ENCODE measurements around the gene PON3.
"Not testable (repeated sequence)": the region's sequence is repeated elsewhere in the genome, so short reads cannot be mapped to it uniquely, and the experiment has no call there.

Gene PON3

GRCh38 chr7:95411666-95412065, 15.5 kb upstream of the PON3 start:
- DNase-seq (ENCODE audit: low spot score), result no peak

DNA sequence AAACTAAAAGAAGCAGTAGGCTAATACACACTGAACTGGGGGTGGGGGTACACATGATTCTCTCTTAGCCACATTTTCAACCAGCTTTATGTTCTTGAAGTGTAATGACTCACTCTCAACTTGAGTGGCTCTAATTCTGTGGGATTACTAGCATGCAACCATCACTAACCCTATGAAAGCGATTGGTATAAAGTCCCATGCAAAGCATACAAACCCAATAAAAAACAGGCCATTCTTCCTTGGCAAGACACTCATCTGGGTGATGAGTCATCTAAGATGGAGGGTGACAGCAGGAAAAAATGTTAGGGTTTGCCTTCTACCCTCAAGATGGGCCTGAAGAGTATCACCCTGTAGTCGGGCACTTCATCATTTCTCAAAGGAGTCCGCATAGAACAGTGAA, 14.9 kb upstream of the PON3 start:
- DNase-seq (ENCODE audit: low spot score), result no peak

DNA sequence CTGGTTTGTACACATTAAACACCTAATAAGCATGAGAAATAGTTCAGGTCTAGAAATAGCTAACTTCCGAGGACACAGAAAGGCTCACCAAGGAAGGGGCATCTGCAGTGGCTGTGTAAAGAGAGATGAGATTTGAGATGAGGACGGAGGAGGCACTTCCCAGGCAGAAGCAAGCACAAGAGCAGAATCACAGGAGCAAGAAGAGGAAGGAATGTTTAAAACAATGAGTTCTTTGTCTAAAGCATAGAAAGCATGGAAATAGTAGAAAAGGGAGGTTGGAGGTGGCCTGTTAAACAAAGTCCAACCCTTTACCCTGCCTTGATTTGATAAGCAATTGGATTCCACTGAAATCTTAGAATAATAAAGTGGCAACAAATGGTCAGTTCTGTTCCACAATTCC, 11.6 kb upstream of the PON3 start:
- DNase-seq (ENCODE audit: low spot score), result no peak

GRCh38 chr7:95405800-95406199, 9.6 kb upstream of the PON3 start:
- no peak for DNase-seq (ENCODE audit: low spot score)

DNA sequence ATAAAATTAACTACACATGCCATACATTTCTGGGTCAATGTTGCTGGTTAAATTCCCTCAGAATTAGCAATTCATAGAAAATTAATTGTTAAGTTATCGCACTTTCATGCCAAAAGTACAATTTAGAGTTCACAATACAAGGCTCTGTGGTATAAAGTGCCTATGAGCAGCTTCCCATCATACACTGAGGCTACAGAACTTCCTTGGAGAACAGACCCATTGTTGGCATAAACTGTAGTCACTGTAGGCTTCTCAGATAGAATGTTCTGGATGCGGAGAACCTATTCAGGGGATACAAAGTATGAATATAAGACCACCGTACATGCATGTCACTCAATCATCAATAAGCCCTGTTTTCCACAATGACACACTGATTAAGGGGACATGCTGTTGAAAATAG, 9.0 kb upstream of the PON3 start:
- peak; percentile 64 for DNase-seq (ENCODE audit: low spot score)

DNA sequence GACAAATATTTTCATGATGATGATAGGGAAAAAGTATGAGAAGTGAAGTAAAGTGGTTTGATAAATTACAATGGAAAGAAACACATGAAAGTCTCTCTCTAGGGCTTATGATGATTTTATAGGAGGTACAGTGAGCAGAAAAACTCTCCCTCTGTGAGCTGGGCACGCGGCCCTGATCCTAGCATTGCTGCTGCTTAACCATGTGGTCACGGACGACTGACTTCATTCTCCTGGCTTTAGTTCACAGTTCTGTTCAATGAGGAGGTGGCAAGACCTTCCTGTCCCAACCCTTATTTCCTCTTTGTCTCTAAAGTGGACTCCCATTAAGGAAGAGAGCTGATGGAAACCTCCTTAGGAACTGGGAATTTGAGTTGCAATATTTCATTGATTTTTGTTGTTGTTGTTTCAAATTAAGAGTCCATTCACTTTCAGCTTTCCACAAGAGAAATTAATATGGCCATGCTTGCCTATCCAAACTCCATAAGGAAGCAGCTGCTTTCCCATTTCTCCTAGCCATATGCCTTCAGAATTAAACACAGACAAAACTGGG, 8.2 kb upstream of the PON3 start:
- peak; percentile 48 for DNase-seq (ENCODE audit: low spot score)

DNA sequence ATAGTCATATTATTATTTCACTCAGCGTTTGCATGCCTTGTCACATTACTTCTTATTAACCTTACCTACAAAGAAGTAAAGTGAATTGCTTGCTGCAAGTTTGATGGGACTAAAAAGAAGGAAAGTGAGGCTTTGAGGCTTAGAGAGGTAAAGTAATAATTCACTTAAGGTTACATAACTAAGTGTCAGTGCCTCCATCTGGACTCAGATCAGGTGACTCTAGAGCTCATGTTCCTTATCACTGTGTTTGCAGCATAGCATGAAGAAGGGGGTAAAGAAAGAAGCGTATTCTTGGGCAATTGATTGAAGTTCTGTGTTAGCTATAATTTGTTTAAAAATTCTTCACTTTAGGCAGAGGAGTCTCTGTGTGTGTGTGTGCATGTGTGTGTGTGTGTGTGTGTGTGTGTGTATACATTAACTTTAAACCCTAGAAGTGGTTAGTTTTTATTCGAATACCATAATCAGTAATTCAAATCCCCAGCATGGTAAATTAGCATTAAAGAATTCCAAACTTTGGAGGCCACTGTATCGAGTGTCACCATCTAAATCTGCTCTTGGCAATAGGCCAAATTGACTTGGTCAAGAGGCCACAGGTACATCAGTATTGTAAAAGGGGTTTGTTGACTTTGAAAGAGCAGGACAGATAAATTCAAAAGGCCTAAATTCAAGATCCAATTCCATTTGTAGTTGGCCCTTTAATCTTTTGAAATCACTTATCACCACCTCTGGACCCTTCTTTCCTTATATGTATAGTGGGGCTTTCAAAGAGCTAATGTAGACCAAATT, 2.2 kb upstream of the PON3 start:
- no peak for DNase-seq (ENCODE audit: low spot score)

GRCh38 chr7:95397381-95397780, 1.2 kb upstream of the PON3 start:
- no peak for DNase-seq (ENCODE audit: low spot score)

- no peak for DNase-seq (ENCODE audit: low spot score)
Measured at GRCh38 chr7:95395755-95396135, 430 bp downstream of the PON3 start.

DNA sequence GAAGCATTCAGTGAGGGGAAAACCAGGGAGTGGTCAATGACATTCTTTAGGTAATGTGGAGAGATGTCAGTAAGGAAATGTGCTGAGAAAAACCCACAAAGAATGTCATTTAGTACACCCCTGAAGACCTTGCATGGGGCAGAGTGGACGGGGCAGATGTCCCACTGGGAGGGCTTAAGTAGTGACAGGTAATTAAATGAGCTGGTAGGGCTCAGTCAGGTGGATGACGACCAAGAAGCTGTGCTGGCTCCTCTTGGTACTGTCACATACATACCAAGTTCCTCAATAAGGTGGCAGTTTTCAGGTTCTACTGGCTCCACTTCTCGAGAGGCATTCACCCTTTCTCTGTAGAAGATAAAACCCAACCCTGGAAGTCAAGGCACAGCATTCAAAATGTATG, 1.8 kb downstream of the PON3 start:
- DNase-seq (ENCODE audit: low spot score), result no peak

GRCh38 chr7:95391761-95392160, 4.4 kb downstream of the PON3 start:
- no peak for DNase-seq (ENCODE audit: low spot score)

GRCh38 chr7:95389516-95389915, 6.7 kb downstream of the PON3 start:
- DNase-seq (ENCODE audit: low spot score), result peak; percentile 53

- not testable (repeated sequence) for DNase-seq (ENCODE audit: low spot score)
Measured at GRCh38 chr7:95379457-95379856, 16.7 kb downstream of the PON3 start.

DNA sequence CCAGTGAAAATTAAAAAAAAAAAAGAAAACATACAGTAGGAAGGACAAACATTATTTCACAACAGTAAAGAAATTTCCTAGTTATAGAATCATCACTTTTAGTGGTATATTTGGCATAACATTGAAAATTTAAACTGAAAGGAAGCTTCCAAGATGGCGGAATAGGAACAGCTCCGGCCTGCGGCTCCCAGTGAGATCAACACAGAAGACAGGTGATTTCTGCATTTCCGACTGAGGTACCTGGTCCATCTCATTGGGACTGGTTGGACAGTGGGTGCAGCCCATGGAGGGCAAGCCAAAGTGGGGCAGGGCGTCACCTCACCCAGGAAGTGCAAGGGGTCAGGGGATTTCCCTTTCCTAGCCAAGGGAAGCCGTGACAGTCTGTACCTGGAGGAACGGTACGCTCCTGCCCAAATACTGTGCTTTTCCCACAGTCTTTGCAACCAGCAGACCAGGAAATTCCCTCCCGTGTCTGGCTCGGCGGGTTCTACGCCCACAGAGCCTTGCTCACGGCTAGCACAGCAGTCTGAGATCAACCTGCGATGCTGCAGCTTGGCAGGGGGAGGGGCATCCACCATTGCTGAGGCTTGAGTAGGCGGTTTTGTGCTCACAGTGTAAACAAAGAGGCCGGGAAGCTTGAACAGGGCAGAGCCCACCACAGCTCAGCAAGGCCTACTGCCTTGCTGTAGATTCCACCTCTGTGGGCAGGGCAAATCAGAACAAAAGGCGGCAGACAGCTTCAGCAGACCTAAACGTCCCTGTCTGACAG, 19.4 kb downstream of the PON3 start:
- DNase-seq (ENCODE audit: low spot score), result no peak

DNA sequence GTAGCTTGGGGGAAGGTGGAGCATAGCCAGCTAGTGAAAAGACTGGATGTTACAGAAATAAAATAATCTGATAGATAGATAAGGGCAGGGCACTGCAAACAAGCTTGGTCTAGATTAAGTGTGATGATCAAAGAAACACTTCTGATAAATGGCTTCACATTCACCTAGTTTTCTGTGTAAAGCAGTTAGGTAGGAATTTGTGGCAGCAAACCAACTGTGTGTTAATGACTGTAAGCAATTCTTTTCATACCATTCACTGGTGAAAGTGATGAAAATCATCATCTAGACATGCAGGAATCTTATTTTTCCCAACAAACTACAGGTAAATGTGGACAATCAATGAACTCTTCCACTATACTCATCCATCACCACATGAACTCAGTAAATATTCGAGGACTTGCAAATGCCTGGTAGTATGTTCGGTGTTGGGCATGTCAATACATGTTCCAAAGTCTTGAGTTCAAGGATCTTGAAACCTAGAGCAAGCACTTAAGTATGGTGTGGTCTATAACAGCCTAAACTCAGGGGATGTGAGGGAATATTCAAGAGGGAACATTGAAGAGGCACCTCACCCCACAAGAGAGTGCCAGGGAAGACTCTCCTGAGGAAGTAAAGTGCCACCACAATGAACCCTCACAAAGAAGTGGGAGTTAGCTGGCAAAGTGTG, 20.5 kb downstream of the PON3 start:
- DNase-seq (ENCODE audit: low spot score), result no peak

- DNase-seq (ENCODE audit: low spot score), result no peak
Measured at GRCh38 chr7:95373323-95373722, 22.9 kb downstream of the PON3 start.

DNA sequence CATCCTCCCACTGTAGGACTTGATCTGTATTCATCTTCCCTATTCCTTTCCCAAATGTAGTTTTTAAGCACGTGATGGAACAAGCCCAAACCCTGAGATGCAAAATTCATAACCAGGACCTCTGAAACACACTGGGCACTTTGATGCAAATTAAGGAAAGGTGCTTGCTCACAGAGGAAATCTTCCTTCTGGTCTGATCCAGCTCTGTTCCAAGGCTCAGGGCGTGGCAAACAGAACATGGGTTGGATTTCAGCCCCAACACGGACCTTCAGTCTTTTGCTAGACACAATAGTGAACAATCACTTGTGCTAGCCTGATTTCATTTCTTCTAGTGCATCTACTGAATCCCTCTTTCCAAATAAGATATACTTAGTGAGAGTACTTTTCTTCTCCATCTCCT, 27.9 kb downstream of the PON3 start:
- DNase-seq (ENCODE audit: low spot score), result no peak

DNA sequence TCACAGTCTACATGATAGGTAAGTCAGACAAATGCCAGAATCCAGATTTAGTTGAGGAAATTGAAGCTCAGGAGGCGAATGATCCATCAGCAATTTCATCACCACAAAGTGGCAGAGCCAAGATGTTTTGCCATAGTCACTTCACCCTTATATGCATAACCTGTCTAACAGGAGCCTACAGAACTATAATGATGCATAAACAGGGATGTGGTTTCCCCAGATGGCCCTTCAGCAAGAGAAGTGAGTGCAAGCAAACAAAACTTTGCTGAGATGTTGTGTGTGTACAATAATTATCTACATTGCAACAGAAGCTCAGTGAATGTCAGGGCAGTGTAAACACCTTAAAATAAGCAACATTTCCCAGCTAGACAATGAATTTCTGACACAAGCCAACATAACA, 28.6 kb downstream of the PON3 start:
- DNase-seq (ENCODE audit: low spot score), result no peak

DNA sequence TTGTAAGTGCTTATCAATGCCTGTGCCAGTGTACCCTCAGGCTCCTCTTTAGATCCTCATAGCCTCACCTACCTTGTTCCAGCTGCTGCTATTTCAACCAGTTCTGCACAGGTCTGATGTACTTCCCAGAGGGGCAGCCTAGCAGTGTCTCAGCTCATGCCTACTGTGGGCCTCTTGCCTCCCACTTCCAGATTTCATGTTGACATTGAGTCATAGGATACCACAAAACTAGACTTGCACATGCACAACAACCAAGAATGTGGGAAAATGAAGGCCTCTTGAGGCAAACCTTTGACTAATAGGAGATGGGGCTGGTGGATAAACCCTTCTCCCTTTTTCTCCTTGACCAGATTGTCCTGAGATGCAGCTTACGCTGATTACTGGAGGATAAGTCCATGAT, 31.0 kb downstream of the PON3 start:
- DNase-seq (ENCODE audit: low spot score), result no peak

DNA sequence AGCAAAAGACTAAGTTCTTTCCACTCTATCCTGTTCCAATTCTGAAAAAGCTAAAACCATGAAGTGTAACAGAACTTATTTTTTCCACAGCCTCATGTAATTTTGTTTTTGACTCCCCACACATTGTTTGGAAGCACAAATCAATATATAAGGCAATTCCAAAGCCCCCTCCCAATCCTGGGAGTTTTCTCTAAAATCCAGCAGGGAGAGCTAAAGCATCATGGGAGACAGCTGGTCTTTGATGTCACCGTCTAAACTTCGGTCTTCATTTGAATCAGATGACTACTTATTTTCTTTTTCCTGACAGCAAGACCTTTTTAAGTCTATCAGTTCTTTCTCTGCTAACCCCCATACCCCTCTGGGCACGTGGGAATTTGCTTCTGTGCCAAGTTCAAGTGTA, 38.6 kb downstream of the PON3 start:
- DNase-seq (ENCODE audit: low spot score), result no peak

GRCh38 chr7:95342642-95343307, 53.4 kb downstream of the PON3 start:
- no peak for DNase-seq (ENCODE audit: low spot score)

- DNase-seq (ENCODE audit: low spot score), result no peak
Measured at GRCh38 chr7:95342029-95342428, 54.1 kb downstream of the PON3 start.
